Measurements from ENCODE around the gene DLG2.
"Not testable (repeated sequence)": the region's sequence is repeated elsewhere in the genome, so short reads cannot be mapped to it uniquely, and the experiment has no call there.

The DLG2 gene

GRCh38 chr11:84886344-84886743 lies 740.8 kb downstream of the DLG2 start:
- DNase-seq = no peak

GRCh38 chr11:84884836-84885235 lies 742.3 kb downstream of the DLG2 start:
- no peak for DNase-seq

GRCh38 chr11:84882056-84882455 lies 745.1 kb downstream of the DLG2 start:
- DNase-seq = no peak

GRCh38 chr11:84871116-84871515 lies 756.0 kb downstream of the DLG2 start:
- DNase-seq = no peak

- no peak for DNase-seq
These were observed 756.7 kb downstream of the DLG2 start for GRCh38 chr11:84870486-84870885.

- no peak for DNase-seq
These were observed 760.2 kb downstream of the DLG2 start for GRCh38 chr11:84866922-84867321.

- DNase-seq = no peak
These were observed 761.2 kb downstream of the DLG2 start for GRCh38 chr11:84865791-84866535.

- DNase-seq = no peak
These were observed 761.9 kb downstream of the DLG2 start for GRCh38 chr11:84865257-84865656.

- DNase-seq = no peak
These were observed 769.4 kb downstream of the DLG2 start for GRCh38 chr11:84857746-84858145.

- DNase-seq = no peak
These were observed 771.5 kb downstream of the DLG2 start for GRCh38 chr11:84855508-84856245.

- no peak for DNase-seq
These were observed 772.7 kb downstream of the DLG2 start for GRCh38 chr11:84854498-84854880.

- no peak for DNase-seq
These were observed 773.2 kb downstream of the DLG2 start for GRCh38 chr11:84853841-84854497.

- DNase-seq = no peak
These were observed 779.3 kb downstream of the DLG2 start for GRCh38 chr11:84847842-84848241.

- DNase-seq = not testable (repeated sequence)
These were observed 786.9 kb downstream of the DLG2 start for GRCh38 chr11:84840201-84840600.

- no peak for DNase-seq
These were observed 789.6 kb downstream of the DLG2 start for GRCh38 chr11:84837402-84838069.

GRCh38 chr11:84836371-84836770 lies 790.8 kb downstream of the DLG2 start:
- no peak for DNase-seq

- DNase-seq = no peak
These were observed 793.6 kb downstream of the DLG2 start for GRCh38 chr11:84833488-84834088.

GRCh38 chr11:84830372-84830771 lies 796.8 kb downstream of the DLG2 start:
- no peak for DNase-seq

GRCh38 chr11:84829162-84829561 lies 798.0 kb downstream of the DLG2 start:
- DNase-seq = no peak

GRCh38 chr11:84828616-84829015 lies 798.5 kb downstream of the DLG2 start:
- DNase-seq = no peak

GRCh38 chr11:84825106-84825660 lies 802.0 kb downstream of the DLG2 start:
- no peak for DNase-seq

- DNase-seq = no peak
These were observed 802.5 kb downstream of the DLG2 start for GRCh38 chr11:84824624-84825023.

GRCh38 chr11:84819537-84819936 lies 807.6 kb downstream of the DLG2 start:
- DNase-seq = no peak
